T-cell (primary cell): Measurements from ENCODE around the gene MALAT1. TPM values are rescaled to one million over a fixed set of nuclear protein-coding genes. Genes with fewer than 3 reads are reported as not detected.
A peak's percentile ranks its signal among the peaks of the same experiment; 100 is the strongest.
"Not testable (repeated sequence)": the region's sequence is repeated elsewhere in the genome, so short reads cannot be mapped to it uniquely, and the experiment has no call there.

Experiments
- ATAC-seq, 4 experiments: fragments of 200-7000 bp in 3 of 4; fragments of 150-1000 bp in 1 of 4; cut with Tn5 transposase; replicated peaks in 1 of 4; 1 replicate in 3 of 4; 2 replicates in 1 of 4; pipeline ENCODE4 v1.10.0; 2021; ENCODE audit warnings: moderate library complexity in 3 of 4, mild to moderate bottlenecking in 2 of 4, moderate number of reproducible peaks in 1 of 4
- CTCF ChIA-PET, 2 donors: fragments of 300-600 bp; sonication (Branson Sonifier 250); formaldehyde crosslinking; loops; one replicate each; lab custom pipeline; 2022; ENCODE audit warnings: antibody characterized with exemption in 2 of 2; lab: Charles Lee
- POLR2A ChIA-PET, 2 donors: fragments of 300-600 bp; sonication (Branson Sonifier 250); formaldehyde crosslinking; loops; one replicate each; lab custom pipeline; 2022; ENCODE audit warnings: antibody characterized with exemption in 2 of 2; lab: Charles Lee
- DNase-seq, 35 experiments: peaks; one replicate each; pipeline versions ENCODE4 v3.0.0 to v3.0.0-alpha.2; 2013 to 2023
- H3K27ac ChIP-seq: one replicate; pipeline ENCODE4 v1.5.1; 2013; ENCODE audit warnings: low read length
- H3K27me3 ChIP-seq, 2 experiments: replicated peaks in 1 of 2; 1 replicate in 1 of 2; 2 replicates in 1 of 2; pipeline versions ENCODE4 v1.6.1 to v1.7.0; 2013; ENCODE audit warnings: low read length in 1 of 2, mixed read lengths in 1 of 2; ENCODE audit not compliant: control insufficient read depth in 2 of 2, insufficient read depth in 2 of 2; ENCODE audit errors: extremely low read depth in 1 of 2
- H3K36me3 ChIP-seq, 2 donors: 1 replicate in 1 of 2; 2 replicates in 1 of 2; pipeline versions ENCODE4 v1.6.1 to v1.7.0; 2013; ENCODE audit warnings: low read length in 1 of 2; ENCODE audit not compliant: control insufficient read depth in 2 of 2, insufficient read depth in 1 of 2; ENCODE audit errors: extremely low read depth in 1 of 2
- H3K4me1 ChIP-seq, 2 experiments: 1 replicate in 1 of 2; 2 replicates in 1 of 2; pipeline versions ENCODE4 v1.6.1 to v1.7.0; 2013; ENCODE audit warnings: low read length in 2 of 2, mixed read lengths in 1 of 2; ENCODE audit not compliant: insufficient read depth in 2 of 2, control insufficient read depth in 1 of 2; ENCODE audit errors: extremely low read depth in 1 of 2
- H3K4me3 ChIP-seq, 2 donors: 1 replicate in 1 of 2; 2 replicates in 1 of 2; pipeline versions ENCODE4 v1.5.1 to v1.7.0; 2013; ENCODE audit warnings: mild to moderate bottlenecking in 2 of 2, low read length in 1 of 2, moderate library complexity in 1 of 2; ENCODE audit not compliant: control insufficient read depth in 1 of 2; ENCODE audit errors: extremely low read depth in 1 of 2
- H3K9me3 ChIP-seq: 2 replicates; pipeline ENCODE4 v1.7.0; 2013
- H3K27ac Mint-ChIP-seq, 2 donors: one replicate each; pipeline ENCODE4 v1.8.0; 2020 to 2021; ENCODE audit warnings: mild to moderate bottlenecking in 2 of 2, mixed read lengths in 2 of 2
- H3K27me3 Mint-ChIP-seq, 2 donors: one replicate each; pipeline ENCODE4 v1.8.0; 2021 to 2022; ENCODE audit warnings: mixed read lengths in 2 of 2
- H3K36me3 Mint-ChIP-seq: one replicate; pipeline ENCODE4 v1.8.0; 2021; ENCODE audit warnings: mixed read lengths
- H3K4me1 Mint-ChIP-seq, 3 donors: one replicate each; pipeline ENCODE4 v1.8.0; 2020 to 2022; ENCODE audit warnings: mixed read lengths in 3 of 3, mild to moderate bottlenecking in 1 of 3
- H3K4me3 Mint-ChIP-seq, 3 donors: one replicate each; pipeline ENCODE4 v1.8.0; 2020 to 2022; ENCODE audit warnings: mild to moderate bottlenecking in 3 of 3, mixed read lengths in 3 of 3, moderate library complexity in 3 of 3
- H3K9me3 Mint-ChIP-seq, 3 donors: one replicate each; pipeline ENCODE4 v1.8.0; 2020 to 2022; ENCODE audit warnings: mixed read lengths in 3 of 3
- WGBS: methylation state at CpG from one replicate; pipeline ENCODE4 v1.1.5; 2013; ENCODE audit warnings: missing lambda C conversion rate; ENCODE audit not compliant: insufficient coverage; 5-methylcytosine and 5-hydroxymethylcytosine counted together
- total RNA-seq, 35 experiments: library from RNA in 6 of 35; stranded (reverse) in 6 of 35; fragments of 120-200 nt in 1 of 35; gene quantifications; one replicate each; pipeline versions ENCODE4 v1.2.1 to v1.2.4 and lab custom pipeline; 2013 to 2026

The MALAT1 gene
- total RNA-seq, 5 donors from 2014 or later (not counting 1 experiment from before 2014, with no cell fraction given): 21,382 to 33,585 (median 22,045) TPM

DNA sequence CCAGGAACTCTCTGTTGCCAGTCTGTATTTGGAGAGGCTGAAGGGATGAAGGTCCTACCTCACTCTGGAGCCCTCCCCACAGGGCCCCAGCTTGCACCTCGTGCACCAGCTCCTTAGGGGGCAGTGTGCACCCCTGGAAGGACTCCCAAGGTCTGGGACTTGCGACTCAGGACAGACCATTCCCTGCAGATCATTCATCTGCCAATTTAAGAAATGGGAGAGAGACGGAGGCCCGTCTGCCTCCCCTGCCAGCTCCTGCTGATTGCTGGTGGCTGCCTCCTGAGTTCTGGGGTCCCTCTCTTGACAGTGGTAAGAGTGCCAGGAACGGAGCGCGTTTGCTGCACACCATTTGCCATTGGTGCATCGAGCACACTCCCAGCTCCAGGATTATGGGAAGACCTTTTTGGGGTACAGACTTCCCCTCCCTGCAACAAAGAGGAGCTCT, 27.4 kb upstream of the MALAT1 start:
- POLR2A ChIA-PET: interaction anchor here (0.5 to 2.1 kb wide), 12 partner anchors 27 to 225 kb away, joined by 3 to 69 read pairs (median 6); partner anchors contain the start of genes MALAT1 (in 2 of the 2) and NEAT1 (in 1 of the 2)
- 58% methylated on average over 4 of the region's 8 CpGs for WGBS

DNA sequence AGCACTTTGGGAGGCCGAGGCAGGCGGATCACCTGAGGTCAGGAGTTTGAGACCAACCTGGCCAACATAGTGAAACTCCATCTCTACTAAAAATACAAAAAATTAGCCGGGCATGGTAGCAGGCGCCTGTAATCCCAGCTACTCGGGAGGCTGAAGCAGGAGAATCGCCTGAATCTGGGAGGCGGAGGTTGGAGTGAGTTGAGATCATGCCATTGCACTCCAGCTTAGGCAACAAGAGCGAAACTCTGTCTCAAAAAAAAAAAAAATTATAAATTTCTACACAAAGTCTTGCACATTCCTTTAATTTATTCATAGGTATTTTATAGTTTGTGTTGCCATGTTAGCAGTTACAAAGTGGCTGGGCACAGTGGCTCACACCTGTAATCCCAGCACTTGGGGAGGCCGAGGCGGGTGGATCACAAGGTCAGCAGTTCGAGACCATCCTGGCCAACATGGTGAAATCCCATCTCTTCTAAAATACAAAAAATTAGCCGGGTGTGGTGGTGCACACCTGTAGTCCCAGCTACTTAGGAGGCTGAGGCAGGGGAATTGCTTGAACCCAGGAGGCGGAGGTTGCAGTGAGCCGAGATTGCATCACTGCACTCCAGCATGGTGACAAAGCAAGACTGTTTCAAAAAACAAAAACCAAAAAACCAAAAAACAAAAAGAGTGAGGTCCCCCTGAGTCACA, 26.1 kb upstream of the MALAT1 start:
- ATAC-seq, H3K36me3 ChIP-seq, H3K9me3 Mint-ChIP-seq, H3K27me3 ChIP-seq, H3K9me3 ChIP-seq, H3K36me3 Mint-ChIP-seq, DNase-seq, H3K4me3 ChIP-seq, H3K27me3 Mint-ChIP-seq: not testable (repeated sequence)
- ChIA-PET POLR2A (interaction anchor here (0.6 to 2.1 kb wide), 9 partner anchors 10 to 182 kb away, joined by 3 to 69 read pairs (median 7); partner anchors contain the start of gene MALAT1 (in 2 of the 2)), CTCF (interaction anchor here (0.6 to 1.8 kb wide), 7 partner anchors 24 to 142 kb away, joined by 3 to 21 read pairs (median 4); partner anchors contain the start of gene MALAT1 (in 1 of the 2))
- peak overlapping the region in 2 of 3 donors; percentile 70 to 72 for H3K4me3 Mint-ChIP-seq
- H3K4me1 Mint-ChIP-seq: peaks cover 25 to 43% (median 36%) of the 10 kb centered on the region in 3 donors
- H3K4me1 ChIP-seq: peaks cover 3 to 37% of the 10 kb centered on the region in 2 experiments
- no CpG with 5 or more reads among the region's 14 CpGs for WGBS
- peak overlapping the region; percentile 95 for H3K27ac ChIP-seq
- H3K27ac Mint-ChIP-seq: peak overlapping the region; percentile 94 to 98

More for the DNA sequence above, 27.4 kb upstream of the MALAT1 start:
- Histone ChIP-seq H3K27ac (peak overlapping the region; percentile 95), H3K36me3 (no peaks in the 10 kb centered on the region), H3K4me3 (peak overlapping the region in 1 of 2 donors; percentile 34), H3K27me3 (no peaks in the 10 kb centered on the region), H3K9me3 (no peaks in the 10 kb centered on the region), H3K4me1 (peaks cover 3 to 27% of the 10 kb centered on the region in 2 experiments)
- CTCF ChIA-PET: interaction anchor here (0.7 to 1.8 kb wide), 13 partner anchors 21 to 56 kb away, joined by 3 to 21 read pairs (median 4); partner anchors contain the start of gene MALAT1 (in 1 of the 2)
- peak overlapping the region in 2 of 3 donors; percentile 70 to 72 for H3K4me3 Mint-ChIP-seq
- H3K27ac Mint-ChIP-seq: peak overlapping the region; percentile 94 to 98
- H3K36me3 Mint-ChIP-seq: no peaks in the 10 kb centered on the region
- ATAC-seq (peak in 1 of 4 experiments; percentile 11), DNase-seq (peak in 3 of 35 experiments; percentile 6 to 40 (median 23))
- H3K27me3 Mint-ChIP-seq: no peaks in the 10 kb centered on the region
- peaks cover 17 to 37% (median 31%) of the 10 kb centered on the region in 3 donors for H3K4me1 Mint-ChIP-seq
- H3K9me3 Mint-ChIP-seq: no peaks in the 10 kb centered on the region

DNA sequence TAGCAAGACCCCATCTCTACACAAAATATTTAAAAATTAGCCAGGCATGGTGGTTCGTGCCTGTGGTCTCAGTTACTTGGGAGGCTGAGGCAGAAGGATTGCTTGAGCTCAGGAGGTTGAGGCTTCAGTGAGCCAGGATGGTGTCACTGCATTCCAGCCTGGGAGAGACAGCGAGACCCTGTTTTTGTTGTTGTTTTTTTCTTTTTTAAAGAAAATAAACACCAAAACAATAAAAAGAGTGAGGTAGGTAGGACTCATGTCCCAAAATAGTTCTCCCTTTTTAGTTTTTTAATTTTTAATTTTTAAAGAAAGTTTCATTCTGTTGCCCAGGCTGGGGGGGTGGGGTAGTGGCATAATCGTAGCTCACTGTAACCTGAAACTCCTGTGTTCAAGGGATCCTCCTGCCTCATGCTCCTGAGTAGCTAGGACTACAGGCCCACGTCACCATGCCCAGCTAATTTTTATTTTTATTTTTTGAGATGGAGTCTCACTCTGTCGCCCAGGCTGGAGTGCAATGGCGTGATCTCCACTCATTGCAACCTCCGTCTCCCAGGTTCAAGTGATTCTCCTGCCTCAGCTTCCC, 25.5 kb upstream of the MALAT1 start:
- CTCF ChIA-PET: interaction anchor here in 1 of 2 donors (0.7 kb wide), 1 partner anchor 33 kb away, joined by 3 read pairs; no protein-coding TSS in a partner anchor
- H3K9me3 Mint-ChIP-seq: no peaks in the 10 kb centered on the region
- POLR2A ChIA-PET: interaction anchor here in 1 of 2 donors (1.6 to 2.1 kb wide), 2 partner anchors 25 to 29 kb away, joined by 9 to 69 read pairs; partner anchors contain the start of gene MALAT1
- H3K4me3 Mint-ChIP-seq: no peak overlapping the region
- H3K36me3 Mint-ChIP-seq: no peaks in the 10 kb centered on the region
- H3K4me3 ChIP-seq: no peak overlapping the region
- no peaks in the 10 kb centered on the region for H3K9me3 ChIP-seq
- WGBS: no CpG with 5 or more reads among the region's 7 CpGs
- no peaks in the 10 kb centered on the region for H3K27me3 Mint-ChIP-seq
- peaks cover 5 to 43% of the 10 kb centered on the region in 2 experiments for H3K4me1 ChIP-seq
- H3K36me3 ChIP-seq: no peaks in the 10 kb centered on the region
- no peak overlapping the region for H3K27ac ChIP-seq
- no peaks in the 10 kb centered on the region for H3K27me3 ChIP-seq
- peak overlapping the region in 1 of 2 donors; percentile 48 for H3K27ac Mint-ChIP-seq
- H3K4me1 Mint-ChIP-seq: peaks cover 29 to 45% (median 37%) of the 10 kb centered on the region in 3 donors
- DNase-seq: no peak
- ATAC-seq: no peak

DNA sequence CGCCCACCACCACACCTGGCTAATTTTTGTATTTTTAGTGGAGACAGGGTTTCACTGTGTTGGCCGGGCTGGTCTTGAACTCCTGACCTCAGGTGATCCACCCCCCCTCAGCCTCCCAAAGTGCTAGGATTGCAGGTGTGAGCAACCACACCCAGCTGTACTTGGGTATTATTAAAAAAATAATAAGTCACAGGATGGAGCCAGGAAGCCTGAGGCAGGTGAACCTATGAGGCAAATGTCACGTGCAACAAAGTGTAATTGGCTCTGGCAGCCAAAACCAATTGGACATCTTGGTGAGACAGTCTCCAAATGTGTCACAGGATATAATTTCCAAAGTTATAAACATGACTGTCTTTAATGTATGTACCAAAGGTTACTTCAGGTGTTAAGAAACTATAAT, 24.0 kb upstream of the MALAT1 start:
- peak overlapping the region; percentile 43 to 58 for H3K27ac Mint-ChIP-seq
- CTCF ChIA-PET: no interaction called here
- Histone ChIP-seq H3K27ac (no peak overlapping the region), H3K9me3 (no peaks in the 10 kb centered on the region), H3K36me3 (no peaks in the 10 kb centered on the region), H3K4me3 (no peak overlapping the region), H3K27me3 (no peaks in the 10 kb centered on the region), H3K4me1 (peaks cover 6 to 44% of the 10 kb centered on the region in 2 experiments)
- 100% methylated on average over 1 of the region's 3 CpGs for WGBS
- ATAC-seq (no peak), DNase-seq (no peak)
- peak overlapping the region in 1 of 3 donors; percentile 28 for H3K4me3 Mint-ChIP-seq
- no peaks in the 10 kb centered on the region for H3K36me3 Mint-ChIP-seq
- peaks cover 29 to 48% (median 32%) of the 10 kb centered on the region in 3 donors for H3K4me1 Mint-ChIP-seq
- POLR2A ChIA-PET: interaction anchor here (0.7 to 6.3 kb wide), 2 partner anchors 10 to 24 kb away, joined by 5 to 58 read pairs; partner anchors contain the start of gene MALAT1 (in 1 of the 2)
- H3K9me3 Mint-ChIP-seq: no peaks in the 10 kb centered on the region
- H3K27me3 Mint-ChIP-seq: no peaks in the 10 kb centered on the region

DNA sequence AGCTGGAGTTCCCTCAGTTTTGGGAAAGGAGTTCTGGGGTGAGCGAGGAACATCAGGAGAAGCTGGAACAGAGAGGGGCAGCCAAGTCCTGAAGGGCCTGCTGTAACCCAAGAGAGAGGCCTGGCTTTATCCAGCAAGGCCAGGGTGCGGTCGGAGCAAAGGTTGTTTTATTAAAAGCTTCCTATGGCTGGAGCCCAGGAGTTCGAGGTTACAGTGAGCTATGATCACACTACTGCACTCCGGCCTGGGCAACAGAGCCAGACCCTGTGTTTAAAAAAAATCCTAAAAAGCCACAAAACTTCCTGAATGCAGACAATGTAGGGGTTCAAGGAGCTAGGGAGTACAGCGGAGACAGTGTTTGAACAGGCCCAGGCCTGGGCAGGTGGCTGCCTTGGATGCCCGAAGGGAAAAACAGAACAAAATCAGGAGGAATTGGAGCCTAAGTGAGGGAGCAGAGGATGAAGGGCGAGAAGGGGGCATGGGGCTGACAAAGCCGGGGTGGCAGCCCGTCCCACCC, 22.2 kb upstream of the MALAT1 start:
- 25% methylated on average over 7 of the region's 10 CpGs for WGBS
- H3K4me1 Mint-ChIP-seq: peaks cover 21 to 38% (median 25%) of the 10 kb centered on the region in 3 donors
- DNase-seq: no peak

More for the DNA sequence above, 22.2 kb upstream of the MALAT1 start:
- peaks cover 6 to 36% of the 10 kb centered on the region in 2 experiments for H3K4me1 ChIP-seq
- ChIA-PET CTCF (interaction anchor here (0.6 to 2.7 kb wide), 6 partner anchors 16 to 61 kb away, joined by 3 to 11 read pairs (median 4); partner anchors contain the start of gene MALAT1 (in 1 of the 2)), POLR2A (interaction anchor here (1.0 to 6.3 kb wide), 4 partner anchors 22 to 29 kb away, joined by 3 to 58 read pairs (median 25); partner anchors contain the start of gene MALAT1 (in 2 of the 2))
- H3K36me3 ChIP-seq: no peaks in the 10 kb centered on the region
- Mint-ChIP-seq H3K4me3 (peak overlapping the region; percentile 93 to 100 (median 94)), H3K9me3 (no peaks in the 10 kb centered on the region), H3K27me3 (no peaks in the 10 kb centered on the region), H3K27ac (peak overlapping the region; percentile 98 to 100), H3K36me3 (no peaks in the 10 kb centered on the region)
- peak in 1 of 4 experiments; percentile 1 for ATAC-seq
- no peaks in the 10 kb centered on the region for H3K27me3 ChIP-seq
- peak overlapping the region; percentile 99 for H3K27ac ChIP-seq
- H3K4me3 ChIP-seq: peak overlapping the region; percentile 68 to 98
- no peaks in the 10 kb centered on the region for H3K9me3 ChIP-seq
